A549 (cell line): Measurements from ENCODE around the gene RASL10B. TPM values are rescaled to one million over a fixed set of nuclear protein-coding genes. Genes with fewer than 3 reads are reported as not detected.

Source experiments
- ATAC-seq, 2 experiments: fragments of 200-7000 bp in 1 of 2; fragments of >200 bp in 1 of 2; cut with Nextera tagmentation in 1 of 2; cut with Tn5 transposase in 1 of 2; 3 replicates each; pipeline versions ENCODE4 v1.8.0 to v1.9.1; 2018 to 2020; ENCODE audit warnings: mild to moderate bottlenecking in 1 of 2, moderate library complexity in 1 of 2
- CTCF ChIA-PET: fragments of 300-600 bp; sonication (Branson Sonifier 250); formaldehyde crosslinking; extraction: SDS; loops from one replicate; lab custom pipeline; 2021; ENCODE audit warnings: antibody characterized with exemption, inconsistent platforms; lab: Yijun Ruan, JAX
- POLR2A ChIA-PET: fragments of 350-600 bp; formaldehyde crosslinking; extraction: SDS; loops from one replicate; lab custom pipeline; 2021; ENCODE audit warnings: antibody characterized with exemption, inconsistent platforms; lab: Yijun Ruan, JAX
- DNase-seq, 2 experiments: peaks; one replicate each; pipeline versions ENCODE4 v3.0.0 to v3.0.0-alpha.2; 2011 to 2016; ENCODE audit warnings: low read depth in 1 of 2, low spot score in 1 of 2
- FAIRE-seq: peaks from 2 replicates; lab custom pipeline; 2011; peaks lifted over from hg19 to GRCh38; lab: Jason Lieb, UNC
- H3K27ac ChIP-seq, 2 experiments: fragments of >200 bp; sonication (Bioruptor Twin); formaldehyde crosslinking; 3 replicates each; pipeline ENCODE4 v1.5.1; 2016 to 2017
- H3K4me1 ChIP-seq: fragments of >200 bp; sonication (Bioruptor Twin); formaldehyde crosslinking; 3 replicates; pipeline ENCODE4 v1.6.1; 2016
- H3K4me2 ChIP-seq: fragments of >200 bp; sonication (Bioruptor Twin); formaldehyde crosslinking; 3 replicates; pipeline ENCODE4 v1.6.1; 2016
- H3K4me3 ChIP-seq: fragments of >200 bp; sonication (Bioruptor Twin); formaldehyde crosslinking; 3 replicates; pipeline ENCODE4 v1.5.1; 2016
- H3K9me3 ChIP-seq: fragments of >200 bp; sonication (Bioruptor Twin); formaldehyde crosslinking; 3 replicates; pipeline ENCODE4 v1.6.1; 2016
- BCL3 ChIP-seq: fragments of >200 bp; sonication (Bioruptor Twin); formaldehyde crosslinking; IDR thresholded peaks from 3 replicates; pipeline ENCODE4 v1.6.1; 2016
- CBX2 ChIP-seq: fragments of 200-600 bp; sonication (generic); IDR thresholded peaks from 2 replicates; pipeline ENCODE4 v1.6.1; 2016; ENCODE audit warnings: low read depth, mild to moderate bottlenecking, borderline replicate concordance
- CEBPB ChIP-seq, 2 experiments: fragments of >200 bp in 1 of 2; sonication (Bioruptor Twin) in 1 of 2; formaldehyde crosslinking in 1 of 2; IDR thresholded peaks; 2 replicates each; pipeline ENCODE4 v1.6.1; 2012 to 2016
- CHD2 ChIP-seq: fragments of 150-350 bp; IDR thresholded peaks from 2 replicates; pipeline ENCODE4 v1.6.1; 2014; ENCODE audit warnings: low read length; ENCODE audit not compliant: partially characterized antibody
- CHD4 ChIP-seq: fragments of 200-600 bp; sonication (generic); IDR thresholded peaks from 2 replicates; pipeline ENCODE4 v1.6.1; 2016; ENCODE audit warnings: antibody characterized with exemption, mild to moderate bottlenecking, borderline replicate concordance
- EP300 ChIP-seq, 2 experiments: fragments of >200 bp; sonication (Bioruptor Twin); formaldehyde crosslinking; IDR thresholded peaks; 2 replicates in 1 of 2; 3 replicates in 1 of 2; pipeline ENCODE4 v1.6.1; 2016 to 2017
- ESRRA ChIP-seq: fragments of 150-350 bp; IDR thresholded peaks from 2 replicates; pipeline ENCODE4 v1.6.1; 2014; ENCODE audit warnings: mild to moderate bottlenecking, low read length, borderline replicate concordance
- FOSB ChIP-seq: fragments of 250-450 bp; sonication (Bioruptor Pico); IDR thresholded peaks from 2 replicates; pipeline ENCODE4 v1.5.0; 2020; ENCODE audit warnings: mild to moderate bottlenecking, moderate library complexity
- FOXS1 ChIP-seq: fragments of 250-450 bp; sonication (Bioruptor Pico); IDR thresholded peaks from 2 replicates; pipeline ENCODE4 v1.5.0; 2020; ENCODE audit warnings: mild to moderate bottlenecking, moderate library complexity
- HDAC2 ChIP-seq: fragments of 200-600 bp; sonication (generic); IDR thresholded peaks from 2 replicates; pipeline ENCODE4 v1.6.1; 2016
- HEYL ChIP-seq: fragments of 250-450 bp; sonication (Bioruptor Pico); IDR thresholded peaks from 2 replicates; pipeline ENCODE4 v1.8.0; 2021; ENCODE audit warnings: mild to moderate bottlenecking, moderate library complexity
- HOXA7 ChIP-seq: fragments of 250-450 bp; sonication (Bioruptor Pico); IDR thresholded peaks from 2 replicates; pipeline ENCODE4 v1.5.0; 2020; ENCODE audit warnings: mild to moderate bottlenecking, moderate library complexity
- JUNB ChIP-seq: fragments of >200 bp; sonication (Bioruptor Twin); formaldehyde crosslinking; IDR thresholded peaks from 2 replicates; pipeline ENCODE4 v1.6.1; 2016
- KDM5A ChIP-seq: fragments of 200-600 bp; sonication (generic); IDR thresholded peaks from 2 replicates; pipeline ENCODE4 v1.6.1; 2016; ENCODE audit warnings: antibody characterized with exemption, mild to moderate bottlenecking
- MAX ChIP-seq: IDR thresholded peaks from 2 replicates; pipeline ENCODE4 v1.6.1; 2012
- MYC ChIP-seq: IDR thresholded peaks from 2 replicates; pipeline ENCODE4 v1.6.1; 2012; ENCODE audit warnings: mild to moderate bottlenecking, inconsistent platforms, low read length, improper control_type of control experiment, borderline replicate concordance
- NFE2L2 ChIP-seq: fragments of 150-350 bp; conservative IDR thresholded peaks from 2 replicates; pipeline ENCODE4 v1.6.1; 2014; ENCODE audit warnings: low read length
- NPAS2 ChIP-seq: fragments of 250-450 bp; sonication (Bioruptor Pico); IDR thresholded peaks from 2 replicates; pipeline ENCODE4 v1.8.0; 2022; ENCODE audit warnings: mild to moderate bottlenecking, moderate library complexity, borderline replicate concordance
- NR3C1 ChIP-seq: fragments of >200 bp; sonication (Bioruptor Twin); formaldehyde crosslinking; IDR thresholded peaks from 3 replicates; pipeline ENCODE4 v1.6.1; 2017
- POLR2AphosphoS2 ChIP-seq: conservative IDR thresholded peaks from 2 replicates; pipeline ENCODE4 v1.6.1; 2012; ENCODE audit warnings: low read length, improper control_type of control experiment, inconsistent platforms
- RARB ChIP-seq: fragments of 250-450 bp; sonication (Bioruptor Pico); IDR thresholded peaks from 2 replicates; pipeline ENCODE4 v1.8.0; 2021; ENCODE audit warnings: mild to moderate bottlenecking, moderate library complexity
- RFX5 ChIP-seq: fragments of 450-650 bp; IDR thresholded peaks from 2 replicates; pipeline ENCODE4 v1.7.1; 2014; ENCODE audit warnings: antibody characterized with exemption, mild to moderate bottlenecking, moderate library complexity
- RNF2 ChIP-seq: fragments of 200-600 bp; sonication (generic); IDR thresholded peaks from 2 replicates; pipeline ENCODE4 v1.6.1; 2016; ENCODE audit warnings: low read depth, mild to moderate bottlenecking, antibody characterized with exemption, moderate library complexity, borderline replicate concordance
- SMC3 ChIP-seq: fragments of >200 bp; sonication (Bioruptor Twin); formaldehyde crosslinking; IDR thresholded peaks from 3 replicates; pipeline ENCODE4 v1.6.1; 2018; ENCODE audit warnings: inconsistent platforms
- SREBF2 ChIP-seq: fragments of 450-650 bp; IDR thresholded peaks from 2 replicates; pipeline ENCODE4 v1.6.1; 2014; ENCODE audit warnings: mild to moderate bottlenecking, moderate library complexity
- TFCP2L1 ChIP-seq: fragments of 250-450 bp; sonication (Bioruptor Pico); IDR thresholded peaks from 2 replicates; pipeline ENCODE4 v1.5.0; 2021; ENCODE audit warnings: mild to moderate bottlenecking
- TP53 ChIP-seq: fragments of 250-450 bp; sonication (Bioruptor Pico); IDR thresholded peaks from 2 replicates; pipeline ENCODE4 v1.5.0; 2021; ENCODE audit warnings: mild to moderate bottlenecking, moderate library complexity
- USF2 ChIP-seq: fragments of 450-650 bp; IDR thresholded peaks from 2 replicates; pipeline ENCODE4 v1.6.1; 2014; ENCODE audit warnings: antibody characterized with exemption
- ZFP36 ChIP-seq: fragments of 450-650 bp; IDR thresholded peaks from 2 replicates; pipeline ENCODE4 v1.6.1; 2014; ENCODE audit warnings: borderline replicate concordance; ENCODE audit not compliant: partially characterized antibody
- ZSCAN20 ChIP-seq: fragments of 250-450 bp; sonication (Bioruptor Pico); IDR thresholded peaks from 2 replicates; pipeline ENCODE4 v1.8.0; 2022; ENCODE audit warnings: mild to moderate bottlenecking, moderate library complexity
- WGBS: methylation state at CpG from one replicate; pipeline ENCODE4 v1.1.6; 2017; ENCODE audit errors: missing lambda C conversion rate; 5-methylcytosine and 5-hydroxymethylcytosine counted together
- polyA plus RNA-seq, 4 experiments: library from polyadenylated mRNA; depleted of rRNA in 3 of 4; stranded (reverse); fragments of >200 nt; fragmentation: RNase III in 1 of 4; extraction: RNeasy Plus Mini Kit Qiagen cat#74134 plus additional on column Dnase treatment in 1 of 4; gene quantifications; 2 replicates in 3 of 4; 3 replicates in 1 of 4; pipeline ENCODE4 v1.2.3, GENCODE V29; 2011 to 2017

RASL10B gene
- polyA plus RNA-seq, 2 of the 4 experiments (the other 2 are of a cell fraction) = 0.05 to 0.26 TPM

- TF ChIP-seq FOSB (no peak), MAX (no peak), CHD2 (no peak), BCL3 (no peak)
Observed at GRCh38 chr17:35716897-35717465, 14.5 kb upstream of the RASL10B start (continued).

- ChIA-PET CTCF (interaction anchor here (1.1 to 27.6 kb wide), 7 partner anchors 10 to 121 kb away, joined by 4 to 377 read pairs (median 5); partner anchors contain the start of gene GAS2L2), POLR2A (no interaction called here)
Observed at GRCh38 chr17:35717475-35717874, 14.0 kb upstream of the RASL10B start.

GRCh38 chr17:35723735-35724134 lies 7.7 kb upstream of the RASL10B start:
- CTCF ChIA-PET = interaction anchor here (1.3 to 27.6 kb wide), 6 partner anchors 10 to 111 kb away, joined by 3 to 377 read pairs (median 5); partner anchors contain the start of gene GAS2L2
- TF ChIP-seq HOXA7 (no peak), CHD4 (no peak), JUNB (no peak), TFCP2L1 (CRISPR knock-in tag) (no peak), BCL3 (no peak), RFX5 (no peak), CEBPB (IDR thresholded peaks at IDR 0.05) (no peak), SREBF2 (no peak), FOSB (no peak), KDM5A (no peak), FOXS1 (CRISPR knock-in tag) (no peak), MYC (no peak), USF2 (no peak), SMC3 (no peak), HEYL (CRISPR knock-in tag) (no peak), NPAS2 (no peak)
- TF ChIP-seq, all 56 proteins: peak for 0
- DNase-seq (no peak), ATAC-seq (no peak), FAIRE-seq (no peak)
- WGBS = 96% methylated on average over 2 of the region's 2 CpGs
- no peaks in the 10 kb centered on the region for H3K9me3 ChIP-seq
- POLR2A ChIA-PET = interaction anchor here (1.4 kb wide), 1 partner anchor 85 kb away, joined by 3 read pairs; the partner anchor contains the start of gene TAF15
- H3K4me1 ChIP-seq = 0 out of 3 replicates have a peak, but pooled peaks cover 4% of the 10 kb centered on the region
- H3K4me2 ChIP-seq = no peak overlapping the region
- no peak overlapping the region for H3K4me3 ChIP-seq
- H3K27ac ChIP-seq = no peak overlapping the region

More at GRCh38 chr17:35717475-35717874, 14.0 kb upstream of the RASL10B start:
- DNase-seq (no peak), FAIRE-seq (no peak), ATAC-seq (no peak; a peak in 1 of 6 replicates)
- WGBS = 58% methylated on average over 2 of the region's 2 CpGs
- H3K4me1 ChIP-seq = no peaks in the 10 kb centered on the region
- no peaks in the 10 kb centered on the region for H3K9me3 ChIP-seq
- TF ChIP-seq NR3C1 (no peak), HEYL (CRISPR knock-in tag) (no peak), NFE2L2 (no peak), RARB (CRISPR knock-in tag) (no peak), NPAS2 (no peak), ESRRA (no peak), HDAC2 (no peak), TP53 (no peak), ZFP36 (no peak), ZSCAN20 (CRISPR knock-in tag) (no peak), TFCP2L1 (CRISPR knock-in tag) (no peak), POLR2AphosphoS2 (no peak), RNF2 (no peak), EP300 (IDR thresholded peaks at IDR 0.05) (no peak), CBX2 (no peak)
- H3K4me3 ChIP-seq = no peak overlapping the region
- H3K4me2 ChIP-seq = no peak overlapping the region
- no peak overlapping the region for H3K27ac ChIP-seq
